Thyroid gland (tissue), 4 donors: ENCODE measurements around the gene DND1. TPM values are rescaled to one million over a fixed set of nuclear protein-coding genes. Genes with fewer than 3 reads are reported as not detected.

Experiments used
- DNase-seq, 2 donors: peaks; one replicate each; pipeline ENCODE4 v3.0.0-alpha.2; 2019
- H3K27ac ChIP-seq, 3 donors: fragments of 200-600 bp; sonication (generic); 1 replicate in 2 of 3; 2 replicates in 1 of 3; pipeline ENCODE4 v1.5.1; 2016 to 2019; ENCODE audit warnings: mild to moderate bottlenecking in 1 of 3, moderate library complexity in 1 of 3
- H3K27me3 ChIP-seq: fragments of 200-600 bp; sonication (generic); one replicate; pipeline ENCODE4 v1.5.1; 2019
- H3K36me3 ChIP-seq, 2 donors: fragments of 200-600 bp; sonication (generic); one replicate each; pipeline ENCODE4 v1.5.1; 2016 to 2019
- H3K4me1 ChIP-seq, 2 donors: fragments of 200-600 bp; sonication (generic); one replicate each; pipeline ENCODE4 v1.5.1; 2017 to 2019
- H3K4me3 ChIP-seq, 3 donors: fragments of 200-600 bp; sonication (generic); replicated peaks in 1 of 3; 1 replicate in 2 of 3; 2 replicates in 1 of 3; pipeline ENCODE4 v1.5.1; 2016; ENCODE audit warnings: mild to moderate bottlenecking in 1 of 3
- H3K9me3 ChIP-seq: fragments of 200-600 bp; sonication (generic); one replicate; pipeline ENCODE4 v1.5.1; 2017
- POLR2A ChIP-seq, 2 donors: fragments of 450-650 bp; IDR thresholded peaks; one replicate each; pipeline ENCODE4 v1.6.1; 2017; ENCODE audit warnings: antibody characterized with exemption in 2 of 2, mild to moderate bottlenecking in 2 of 2, moderate library complexity in 1 of 2
- WGBS, 2 donors: methylation state at CpG; one replicate each; pipeline ENCODE4 v1.1.5; 2017; 5-methylcytosine and 5-hydroxymethylcytosine counted together
- intact Hi-C: fragments of 100-400 bp; cut with DNase I; formaldehyde crosslinking; loops from one replicate; pipeline ENCODE4 v1.15.1; 2023
- total RNA-seq, 4 donors: library from RNA; depleted of rRNA; stranded (reverse); fragments of >200 nt; gene quantifications; one replicate each; pipeline ENCODE4 v1.2.3, GENCODE V29; 2016
- TF ChIP-seq, protein P1 (sequence below), 6 experiments: fragments of 200-600 bp in 3 of 6; fragments of 450-650 bp in 3 of 6; sonication (generic) in 3 of 6; IDR thresholded peaks; one replicate each; pipeline ENCODE4 v1.5.1; 2016 to 2019; ENCODE audit warnings: antibody characterized with exemption in 6 of 6, mild to moderate bottlenecking in 2 of 6, inconsistent platforms in 1 of 6, moderate library complexity in 1 of 6

Gene DND1
- total RNA-seq, 4 donors from 2014 or later = 1.3 to 2.0 TPM; not detected in 2

DNA sequence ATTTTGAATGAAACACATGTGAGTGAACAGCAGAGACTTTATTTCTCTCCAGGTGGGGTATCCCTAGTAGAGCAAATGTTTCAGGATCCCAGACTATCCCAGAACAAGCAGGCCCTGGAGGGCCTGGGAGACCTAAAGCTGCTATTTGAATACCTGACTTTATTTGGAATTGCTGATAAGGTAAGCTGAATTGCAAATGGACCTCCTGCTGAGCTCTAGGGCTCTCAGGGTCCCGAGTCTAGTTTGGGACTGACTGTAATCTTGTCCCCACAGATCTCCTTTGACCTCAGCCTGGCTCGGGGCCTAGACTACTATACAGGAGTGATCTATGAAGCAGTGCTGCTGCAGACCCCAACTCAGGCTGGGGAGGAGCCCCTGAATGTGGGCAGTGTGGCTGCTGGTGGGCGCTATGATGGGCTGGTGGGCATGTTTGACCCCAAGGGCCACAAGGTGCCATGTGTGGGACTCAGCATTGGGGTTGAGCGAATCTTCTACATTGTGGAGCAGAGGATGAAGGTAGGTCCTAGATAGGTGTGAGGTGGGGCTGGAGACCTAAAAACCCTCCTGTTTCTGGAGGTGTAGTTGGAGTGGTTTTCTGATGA lies 23.6 kb upstream of the DND1 start:
- TF ChIP-seq POLR2A (IDR thresholded peaks at IDR 0.05) = no peak
- TF ChIP-seq, protein P1, sequence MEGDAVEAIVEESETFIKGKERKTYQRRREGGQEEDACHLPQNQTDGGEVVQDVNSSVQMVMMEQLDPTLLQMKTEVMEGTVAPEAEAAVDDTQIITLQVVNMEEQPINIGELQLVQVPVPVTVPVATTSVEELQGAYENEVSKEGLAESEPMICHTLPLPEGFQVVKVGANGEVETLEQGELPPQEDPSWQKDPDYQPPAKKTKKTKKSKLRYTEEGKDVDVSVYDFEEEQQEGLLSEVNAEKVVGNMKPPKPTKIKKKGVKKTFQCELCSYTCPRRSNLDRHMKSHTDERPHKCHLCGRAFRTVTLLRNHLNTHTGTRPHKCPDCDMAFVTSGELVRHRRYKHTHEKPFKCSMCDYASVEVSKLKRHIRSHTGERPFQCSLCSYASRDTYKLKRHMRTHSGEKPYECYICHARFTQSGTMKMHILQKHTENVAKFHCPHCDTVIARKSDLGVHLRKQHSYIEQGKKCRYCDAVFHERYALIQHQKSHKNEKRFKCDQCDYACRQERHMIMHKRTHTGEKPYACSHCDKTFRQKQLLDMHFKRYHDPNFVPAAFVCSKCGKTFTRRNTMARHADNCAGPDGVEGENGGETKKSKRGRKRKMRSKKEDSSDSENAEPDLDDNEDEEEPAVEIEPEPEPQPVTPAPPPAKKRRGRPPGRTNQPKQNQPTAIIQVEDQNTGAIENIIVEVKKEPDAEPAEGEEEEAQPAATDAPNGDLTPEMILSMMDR (IDR thresholded peaks at IDR 0.05) = no peak
- H3K36me3 ChIP-seq = peaks cover 53 to 57% of the 10 kb centered on the region in 2 donors
- no peak overlapping the region for H3K27ac ChIP-seq
- DNase-seq = no peak
- intact Hi-C loops = loop anchor here (10.0 kb wide), 1 partner anchor 452 kb away; no protein-coding TSS in a partner anchor
- H3K9me3 ChIP-seq = no peaks in the 10 kb centered on the region
- peaks cover 17 to 18% of the 10 kb centered on the region in 2 donors for H3K4me1 ChIP-seq
- no peak overlapping the region for H3K4me3 ChIP-seq
- no peaks in the 10 kb centered on the region for H3K27me3 ChIP-seq
- WGBS, 2 donors = 83 to 84% methylated on average over 4 of the region's 4 CpGs

DNA sequence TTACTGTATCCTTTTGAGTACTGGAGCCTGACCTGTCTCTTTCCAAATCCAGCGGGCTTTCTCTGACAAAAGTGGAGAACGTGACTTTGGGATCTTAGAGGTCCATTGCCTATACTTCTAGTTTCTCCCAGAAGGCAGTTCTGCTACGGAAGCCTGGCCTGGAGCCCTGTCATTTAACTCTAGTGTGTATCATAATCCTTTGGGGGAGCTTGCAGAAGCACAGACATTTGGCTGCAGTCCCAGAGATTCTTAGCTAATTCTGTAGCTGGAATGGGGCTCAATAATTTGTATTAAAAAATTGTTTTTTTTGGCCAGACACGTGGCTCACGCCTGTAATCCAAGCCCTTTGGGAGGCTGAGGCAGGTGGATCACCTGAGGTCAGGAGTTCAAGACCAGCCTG lies 20.9 kb upstream of the DND1 start:
- no peaks in the 10 kb centered on the region for H3K9me3 ChIP-seq
- intact Hi-C loops = loop anchor here (10.0 kb wide), 1 partner anchor 449 kb away; no protein-coding TSS in a partner anchor
- H3K36me3 ChIP-seq = peaks cover 53 to 57% of the 10 kb centered on the region in 2 donors
- TF ChIP-seq, protein P1 (IDR thresholded peaks at IDR 0.05) = no peak
- no peak for TF ChIP-seq POLR2A (IDR thresholded peaks at IDR 0.05)
- no peaks in the 10 kb centered on the region for H3K27me3 ChIP-seq
- H3K4me3 ChIP-seq = no peak overlapping the region
- WGBS, 2 donors = 75 to 81% methylated on average over 5 of the region's 5 CpGs
- no peak for DNase-seq
- H3K4me1 ChIP-seq = peaks cover 15% of the 10 kb centered on the region in 2 donors
- H3K27ac ChIP-seq = no peak overlapping the region

DNA sequence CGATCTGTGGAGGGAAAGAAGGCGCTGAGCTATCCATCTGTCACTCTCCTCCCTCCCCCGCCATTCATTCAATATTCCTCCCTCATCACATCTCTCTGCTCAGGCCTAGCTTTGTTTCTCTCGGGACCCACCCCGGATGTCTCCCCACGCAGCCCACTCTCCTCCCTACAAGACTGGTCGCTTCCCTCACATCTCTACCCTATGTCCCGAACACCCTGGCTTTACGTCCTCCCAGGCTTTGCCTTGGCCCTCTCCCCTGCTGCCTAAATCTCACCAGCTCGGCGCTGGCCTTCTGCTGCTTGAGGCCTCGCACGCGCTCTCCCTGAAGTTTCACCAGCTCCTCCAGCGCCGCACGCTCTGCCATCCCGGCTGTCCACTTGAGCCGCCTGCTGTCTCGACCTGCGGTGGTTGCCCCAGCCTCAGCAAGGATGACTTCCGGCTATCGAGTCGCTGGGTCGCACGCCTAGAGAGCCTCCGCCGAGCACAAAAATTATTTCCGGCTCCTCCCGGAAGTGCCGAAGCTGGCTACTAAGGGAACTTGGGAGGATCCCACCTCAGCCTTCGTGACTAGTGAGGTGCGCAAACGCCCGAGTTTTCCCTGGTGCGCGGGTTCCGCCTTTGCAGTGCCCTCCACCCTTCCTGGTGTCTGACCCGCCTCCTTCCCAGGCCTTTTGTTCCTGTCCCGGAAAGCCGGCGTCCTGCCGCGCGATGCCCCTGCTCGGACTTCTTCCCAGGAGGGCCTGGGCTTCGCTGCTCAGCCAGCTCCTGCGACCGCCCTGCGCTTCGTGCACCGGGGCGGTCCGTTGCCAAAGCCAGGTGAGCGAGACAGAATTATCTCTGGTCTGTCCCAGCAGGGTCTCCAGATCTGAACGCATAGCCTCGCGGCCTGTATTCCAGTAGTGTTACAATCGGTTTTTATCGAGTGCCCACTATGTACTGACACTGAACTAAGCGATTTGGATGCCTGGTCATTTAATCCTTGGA lies 17.9 kb upstream of the DND1 start, which contains the start of the genes HARS1 and HARS2:
Gene HARS1, minus strand, starts transcription at position 430 of the 984 bp plus-strand sequence. Its CDS starts 66 bp downstream, at position 364.
Gene HARS2, plus strand, starts transcription at position 515 of the 984 bp plus-strand sequence. Its CDS starts 194 bp downstream, at position 709.
- peak; percentile 90 to 92 for DNase-seq
- H3K27me3 ChIP-seq = no peaks in the 10 kb centered on the region
- H3K27ac ChIP-seq = peak within 1 kb of the TSS; percentile 38 to 77 (median 69)
- 0% methylated on average over 45 to 59 of the region's 61 CpGs for WGBS, 2 donors
- peaks cover 33 to 42% of the 10 kb centered on the region in 2 donors for H3K36me3 ChIP-seq
- no peaks in the 10 kb centered on the region for H3K9me3 ChIP-seq
- peak within 1 kb of the TSS; percentile 12 to 58 (median 52) for H3K4me3 ChIP-seq
- peaks cover 15% of the 10 kb centered on the region in 2 donors for H3K4me1 ChIP-seq
- TF ChIP-seq POLR2A (IDR thresholded peaks at IDR 0.05) = peak in 1 of 2 donors; percentile 67
- TF ChIP-seq, protein P1 (IDR thresholded peaks at IDR 0.05) = peak in 2 of 6 experiments; percentile 8 to 14
- intact Hi-C loops = loop anchor here (10.0 kb wide), 1 partner anchor 446 kb away; no protein-coding TSS in a partner anchor

DNA sequence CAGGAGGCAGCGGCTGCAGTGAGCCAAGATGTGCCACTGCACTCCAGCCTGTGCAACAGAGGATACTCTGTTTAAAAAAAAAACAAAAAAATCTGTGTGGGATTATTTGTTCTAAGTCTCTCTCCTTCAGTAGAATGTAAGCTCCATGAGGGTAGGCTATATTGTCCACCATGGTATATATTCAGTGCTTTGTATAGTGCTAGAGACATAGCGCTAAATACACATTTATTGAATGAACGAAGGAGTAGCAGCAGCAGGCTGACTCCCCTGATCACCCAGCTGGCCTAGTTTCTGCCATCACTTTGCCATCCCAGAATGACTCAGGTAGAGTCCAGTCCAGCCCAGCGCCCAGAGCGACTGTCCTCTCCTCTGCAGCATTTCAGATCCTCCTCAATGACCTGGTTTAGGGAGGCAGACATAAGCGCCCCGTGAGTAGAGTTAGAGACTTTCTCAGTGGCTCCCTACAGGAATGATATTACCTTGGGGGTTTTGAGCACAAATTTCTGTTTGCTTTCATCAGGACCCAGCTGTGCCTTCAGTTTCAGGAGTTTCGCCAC lies 17.1 kb upstream of the DND1 start:
- intact Hi-C loops = loop anchor here (10.0 kb wide), 1 partner anchor 446 kb away; no protein-coding TSS in a partner anchor
- Histone ChIP-seq H3K4me1 (peaks cover 15% of the 10 kb centered on the region in 2 donors), H3K27me3 (no peaks in the 10 kb centered on the region), H3K36me3 (peaks cover 25 to 34% of the 10 kb centered on the region in 2 donors), H3K27ac (peak overlapping the region in 2 of 3 donors; percentile 69 to 77), H3K4me3 (peak overlapping the region; percentile 12 to 58 (median 45)), H3K9me3 (no peaks in the 10 kb centered on the region)
- TF ChIP-seq POLR2A (IDR thresholded peaks at IDR 0.05) = no peak
- TF ChIP-seq, protein P1 (IDR thresholded peaks at IDR 0.05) = no peak
- no peak for DNase-seq
- 47 to 58% methylated on average over 8 of the region's 8 CpGs for WGBS, 2 donors
